Measurements from ENCODE around the gene KYAT1. TPM values are rescaled to one million over a fixed set of nuclear protein-coding genes. Genes with fewer than 3 reads are reported as not detected.
A peak's percentile ranks its signal among the peaks of the same experiment; 100 is the strongest.

KYAT1 gene
- total and polyA plus RNA-seq, 2 of the 13 experiments (the other 11 are each of a cell fraction or from before 2014, with no cell fraction given), result 9.2 to 46.5 TPM

GRCh38 chr9:128863647-128864046 is 18.1 kb downstream of the KYAT1 start (continued):
- TF ChIP-seq ZXDC (CRISPR knock-in tag; IDR thresholded peaks at IDR 0.05) (no peak), KDM2A (CRISPR knock-in tag; IDR thresholded peaks at IDR 0.05; ENCODE audit: borderline replicate concordance, low read depth) (0 out of 2 replicates have a peak, but pooled peaks have one; percentile 40), KLF15 (CRISPR knock-in tag; IDR thresholded peaks at IDR 0.05; ENCODE audit: borderline replicate concordance) (no peak), TMF1 (CRISPR knock-in tag; IDR thresholded peaks at IDR 0.05; ENCODE audit: low read depth) (no peak), ZNF589 (CRISPR knock-in tag; conservative IDR thresholded peaks at IDR 0.05) (no peak), GLMP (CRISPR knock-in tag; IDR thresholded peaks at IDR 0.05; ENCODE audit: borderline replicate concordance) (no peak), ZNF30 (CRISPR knock-in tag; IDR thresholded peaks at IDR 0.05) (no peak), ZFP91 (CRISPR knock-in tag; IDR thresholded peaks at IDR 0.05; ENCODE audit: borderline replicate concordance) (peak; percentile 86), ZNF10 (CRISPR knock-in tag; IDR thresholded peaks at IDR 0.05; ENCODE audit: borderline replicate concordance, low read depth) (no peak), ZNF496 (CRISPR knock-in tag; IDR thresholded peaks at IDR 0.05; ENCODE audit: insufficient replicate concordance) (no peak), ZNF570 (CRISPR knock-in tag; IDR thresholded peaks at IDR 0.05; ENCODE audit: borderline replicate concordance) (no peak), KDM5B (CRISPR knock-in tag; IDR thresholded peaks at IDR 0.05; ENCODE audit: borderline replicate concordance) (peak; percentile 50; the same call in 1 of the 2 replicates), RFX1 (IDR thresholded peaks at IDR 0.05) (no peak), NBN (conservative IDR thresholded peaks at IDR 0.05) (no peak), NCOA2 (CRISPR knock-in tag; IDR thresholded peaks at IDR 0.05) (peak; percentile 31; the same call in 1 of the 2 replicates), PRDM10 (CRISPR knock-in tag; IDR thresholded peaks at IDR 0.05; ENCODE audit: low read depth) (no peak), TCF12 (IDR thresholded peaks at IDR 0.05) (no peak), TCF12 (CRISPR knock-in tag; IDR thresholded peaks at IDR 0.05) (no peak), ZNF547 (CRISPR knock-in tag; IDR thresholded peaks at IDR 0.05) (0 out of 2 replicates have a peak, but pooled peaks have one; percentile 28)
